CD14-positive monocyte (primary cell): ENCODE measurements around the gene MANSC4. TPM values are rescaled to one million over a fixed set of nuclear protein-coding genes. Genes with fewer than 3 reads are reported as not detected.
A peak's percentile ranks its signal among the peaks of the same experiment; 100 is the strongest.

ENCODE experiments used
- DNase-seq, 3 donors: peaks; one replicate each; pipeline ENCODE4 v3.0.0-alpha.2; 2011 to 2022
- H2AFZ ChIP-seq: 2 replicates; pipeline ENCODE4 v1.6.0; 2012; ENCODE audit warnings: mild to moderate bottlenecking, low read depth, low read length, inconsistent platforms; ENCODE audit not compliant: insufficient read depth, poor library complexity, severe bottlenecking
- H3K27ac ChIP-seq, 2 donors: 1 replicate in 1 of 2; 2 replicates in 1 of 2; pipeline ENCODE4 v1.5.1; 2012 to 2013; ENCODE audit warnings: low read length in 2 of 2, control low read depth in 1 of 2, inconsistent platforms in 1 of 2, low read depth in 1 of 2, mild to moderate bottlenecking in 1 of 2
- H3K27me3 ChIP-seq, 2 donors: one replicate each; pipeline versions ENCODE4 v1.6.0 to v1.6.1; 2011 to 2013; ENCODE audit warnings: low read length in 2 of 2; ENCODE audit not compliant: control insufficient read depth in 2 of 2, insufficient read depth in 2 of 2
- H3K36me3 ChIP-seq, 2 donors: replicated peaks in 1 of 2; 1 replicate in 1 of 2; 2 replicates in 1 of 2; pipeline versions ENCODE4 v1.5.1 to v1.6.1; 2012 to 2013; ENCODE audit warnings: low read length in 2 of 2, control low read depth in 1 of 2, inconsistent platforms in 1 of 2, mild to moderate bottlenecking in 1 of 2; ENCODE audit not compliant: insufficient read depth in 2 of 2, control insufficient read depth in 1 of 2
- H3K4me1 ChIP-seq, 2 donors: 1 replicate in 1 of 2; 2 replicates in 1 of 2; pipeline versions ENCODE4 v1.5.1 to v1.6.1; 2012 to 2013; ENCODE audit warnings: low read length in 2 of 2, control low read depth in 1 of 2, inconsistent platforms in 1 of 2, mild to moderate bottlenecking in 1 of 2, moderate library complexity in 1 of 2; ENCODE audit not compliant: insufficient read depth in 2 of 2, control insufficient read depth in 1 of 2
- H3K4me2 ChIP-seq: replicated peaks from 2 replicates; pipeline ENCODE3; 2012; ENCODE audit warnings: low read length, moderate library complexity, mild to moderate bottlenecking; ENCODE audit not compliant: poor library complexity, severe bottlenecking; ENCODE audit errors: extremely low read depth
- H3K4me3 ChIP-seq, 3 experiments: fragments of 200-600 bp in 1 of 3; sonication (generic) in 1 of 3; replicated peaks in 1 of 3; 1 replicate in 2 of 3; 2 replicates in 1 of 3; pipeline ENCODE4 v1.5.1; 2011 to 2013; ENCODE audit warnings: low read length in 3 of 3, mild to moderate bottlenecking in 3 of 3, control low read depth in 2 of 3, low read depth in 2 of 3, inconsistent platforms in 1 of 3, moderate library complexity in 1 of 3
- H3K79me2 ChIP-seq: 2 replicates; pipeline ENCODE4 v1.6.0; 2012; ENCODE audit warnings: mild to moderate bottlenecking, control low read depth, inconsistent platforms, low read length, moderate library complexity; ENCODE audit not compliant: insufficient read depth
- H3K9ac ChIP-seq: 2 replicates; pipeline ENCODE4 v1.6.0; 2017; ENCODE audit warnings: low read length, mild to moderate bottlenecking; ENCODE audit not compliant: insufficient read depth, poor library complexity, severe bottlenecking
- H3K9me3 ChIP-seq, 2 donors: replicated peaks in 1 of 2; 1 replicate in 1 of 2; 2 replicates in 1 of 2; pipeline versions ENCODE4 v1.5.1 to v1.6.1; 2012 to 2013; ENCODE audit warnings: low read length in 2 of 2, control low read depth in 1 of 2; ENCODE audit not compliant: control insufficient read depth in 1 of 2, insufficient read depth in 1 of 2
- H4K20me1 ChIP-seq: 2 replicates; pipeline ENCODE4 v1.6.0; 2012; ENCODE audit warnings: mild to moderate bottlenecking, low read length, control low read depth, moderate library complexity; ENCODE audit not compliant: insufficient read depth
- H3K27ac Mint-ChIP-seq, 7 donors: one replicate each; pipeline ENCODE4 v1.8.0; 2020; ENCODE audit warnings: mild to moderate bottlenecking in 7 of 7, mixed read lengths in 7 of 7, moderate library complexity in 6 of 7, inconsistent platforms in 2 of 7
- H3K27me3 Mint-ChIP-seq, 3 donors: one replicate each; pipeline ENCODE4 v1.8.0; 2021 to 2022; ENCODE audit warnings: low read depth in 3 of 3, mild to moderate bottlenecking in 3 of 3, mixed read lengths in 3 of 3, moderate library complexity in 3 of 3, inconsistent platforms in 1 of 3
- H3K36me3 Mint-ChIP-seq, 2 donors: one replicate each; pipeline ENCODE4 v1.8.0; 2020; ENCODE audit warnings: mixed read lengths in 2 of 2, inconsistent platforms in 1 of 2, mild to moderate bottlenecking in 1 of 2
- H3K4me1 Mint-ChIP-seq: one replicate; pipeline ENCODE4 v1.8.0; 2020; ENCODE audit warnings: mild to moderate bottlenecking, mixed read lengths
- H3K4me3 Mint-ChIP-seq, 2 donors: one replicate each; pipeline ENCODE4 v1.8.0; 2020; ENCODE audit warnings: mild to moderate bottlenecking in 2 of 2, mixed read lengths in 2 of 2, moderate library complexity in 1 of 2
- H3K9me3 Mint-ChIP-seq, 7 donors: one replicate each; pipeline ENCODE4 v1.8.0; 2020 to 2022; ENCODE audit warnings: mixed read lengths in 7 of 7, mild to moderate bottlenecking in 6 of 7, moderate library complexity in 6 of 7, inconsistent platforms in 2 of 7
- WGBS: methylation state at CpG from one replicate; pipeline ENCODE4 v1.1.5; 2013; ENCODE audit warnings: missing lambda C conversion rate; ENCODE audit not compliant: insufficient coverage; 5-methylcytosine and 5-hydroxymethylcytosine counted together
- intact Hi-C, 2 donors: fragments of 100-400 bp; cut with micrococcal nuclease; formaldehyde crosslinking; loops; one replicate each; pipeline versions ENCODE4 v1.15.0 to v1.15.1; 2023
- polyA plus RNA-seq, 3 donors: library from polyadenylated mRNA; depleted of rRNA in 1 of 3; unstranded in 2 of 3; stranded (reverse) in 1 of 3; fragments of 300-500 nt in 2 of 3; fragments of >200 nt in 1 of 3; fragmentation: Illumina TruSeq in 2 of 3; gene quantifications; 1 replicate in 2 of 3; 2 replicates in 1 of 3; pipeline ENCODE4 v1.2.3, GENCODE V29; 2012 to 2021
- TF ChIP-seq, protein P1 (sequence below): fragments of 200-600 bp; IDR thresholded peaks from one replicate; pipeline ENCODE4 v1.8.0; 2022; ENCODE audit warnings: antibody characterized with exemption, mild to moderate bottlenecking

MANSC4 gene
- polyA plus RNA-seq, 3 donors, result not detected

DNA sequence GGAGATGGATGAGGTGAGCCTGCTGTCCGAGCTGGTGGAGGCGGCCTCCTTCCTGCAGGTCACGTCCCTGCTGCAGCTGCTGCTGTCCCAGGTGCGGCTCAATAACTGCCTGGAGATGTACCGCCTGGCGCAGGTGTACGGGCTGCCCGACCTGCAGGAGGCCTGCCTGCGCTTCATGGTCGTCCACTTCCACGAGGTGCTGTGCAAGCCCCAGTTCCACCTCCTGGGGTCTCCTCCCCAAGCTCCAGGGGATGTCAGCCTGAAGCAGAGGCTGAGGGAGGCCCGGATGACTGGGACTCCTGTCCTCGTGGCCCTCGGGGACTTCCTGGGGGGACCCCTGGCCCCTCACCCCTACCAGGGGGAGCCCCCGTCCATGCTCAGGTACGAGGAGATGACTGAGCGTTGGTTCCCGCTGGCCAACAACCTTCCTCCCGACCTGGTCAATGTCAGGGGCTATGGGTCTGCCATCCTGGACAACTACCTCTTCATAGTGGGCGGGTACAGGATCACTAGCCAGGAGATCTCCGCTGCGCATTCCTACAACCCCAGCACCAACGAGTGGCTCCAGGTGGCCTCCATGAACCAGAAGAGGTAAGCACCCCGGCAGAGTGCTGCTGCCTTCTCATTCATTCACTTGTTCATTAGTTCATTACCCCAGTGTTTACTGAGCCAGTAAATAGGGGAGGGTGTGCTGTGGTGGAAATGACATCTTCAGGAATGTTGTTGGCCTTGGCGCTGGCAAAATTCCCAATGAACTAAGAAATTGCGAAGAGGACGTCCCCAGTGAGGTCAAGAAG is 774 bp upstream of the MANSC4 start:
- H3K4me1 Mint-ChIP-seq, result peaks cover 37% of the 10 kb centered on the region
- H3K27me3 ChIP-seq, result no peaks in the 10 kb centered on the region
- DNase-seq, result no peak
- intact Hi-C loops, result no loop called here
- peak overlapping the region; percentile 54 to 77 (median 65) for H3K4me3 ChIP-seq
- peak overlapping the region; percentile 77 to 84 for H3K4me3 Mint-ChIP-seq
- H3K36me3 Mint-ChIP-seq, result peaks cover 5 to 7% of the 10 kb centered on the region in 2 donors
- H3K79me2 ChIP-seq, result peaks cover 40% of the 10 kb centered on the region
- TF ChIP-seq, protein P1, sequence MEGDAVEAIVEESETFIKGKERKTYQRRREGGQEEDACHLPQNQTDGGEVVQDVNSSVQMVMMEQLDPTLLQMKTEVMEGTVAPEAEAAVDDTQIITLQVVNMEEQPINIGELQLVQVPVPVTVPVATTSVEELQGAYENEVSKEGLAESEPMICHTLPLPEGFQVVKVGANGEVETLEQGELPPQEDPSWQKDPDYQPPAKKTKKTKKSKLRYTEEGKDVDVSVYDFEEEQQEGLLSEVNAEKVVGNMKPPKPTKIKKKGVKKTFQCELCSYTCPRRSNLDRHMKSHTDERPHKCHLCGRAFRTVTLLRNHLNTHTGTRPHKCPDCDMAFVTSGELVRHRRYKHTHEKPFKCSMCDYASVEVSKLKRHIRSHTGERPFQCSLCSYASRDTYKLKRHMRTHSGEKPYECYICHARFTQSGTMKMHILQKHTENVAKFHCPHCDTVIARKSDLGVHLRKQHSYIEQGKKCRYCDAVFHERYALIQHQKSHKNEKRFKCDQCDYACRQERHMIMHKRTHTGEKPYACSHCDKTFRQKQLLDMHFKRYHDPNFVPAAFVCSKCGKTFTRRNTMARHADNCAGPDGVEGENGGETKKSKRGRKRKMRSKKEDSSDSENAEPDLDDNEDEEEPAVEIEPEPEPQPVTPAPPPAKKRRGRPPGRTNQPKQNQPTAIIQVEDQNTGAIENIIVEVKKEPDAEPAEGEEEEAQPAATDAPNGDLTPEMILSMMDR, result no peak
- peaks cover 3 to 4% (median 4%) of the 10 kb centered on the region in 3 donors for H3K27me3 Mint-ChIP-seq
- peak overlapping the region in 2 of 7 donors; percentile 54 to 68 for H3K27ac Mint-ChIP-seq
- WGBS, result 23% methylated on average over 21 of the region's 27 CpGs
- peak overlapping the region in 1 of 2 donors; percentile 60 for H3K27ac ChIP-seq
- H3K4me1 ChIP-seq, result peaks cover 20% of the 10 kb centered on the region in 2 donors
- peak overlapping the region; percentile 97 for H2AFZ ChIP-seq
- no peaks in the 10 kb centered on the region for H3K9me3 ChIP-seq
- H4K20me1 ChIP-seq, result no peaks in the 10 kb centered on the region
- peak overlapping the region; percentile 88 for H3K4me2 ChIP-seq
- H3K36me3 ChIP-seq, result no peaks in the 10 kb centered on the region
- peaks cover 0 to 2% (median 0%) of the 10 kb centered on the region in 7 donors for H3K9me3 Mint-ChIP-seq
- H3K9ac ChIP-seq, result peak overlapping the region; percentile 75

DNA sequence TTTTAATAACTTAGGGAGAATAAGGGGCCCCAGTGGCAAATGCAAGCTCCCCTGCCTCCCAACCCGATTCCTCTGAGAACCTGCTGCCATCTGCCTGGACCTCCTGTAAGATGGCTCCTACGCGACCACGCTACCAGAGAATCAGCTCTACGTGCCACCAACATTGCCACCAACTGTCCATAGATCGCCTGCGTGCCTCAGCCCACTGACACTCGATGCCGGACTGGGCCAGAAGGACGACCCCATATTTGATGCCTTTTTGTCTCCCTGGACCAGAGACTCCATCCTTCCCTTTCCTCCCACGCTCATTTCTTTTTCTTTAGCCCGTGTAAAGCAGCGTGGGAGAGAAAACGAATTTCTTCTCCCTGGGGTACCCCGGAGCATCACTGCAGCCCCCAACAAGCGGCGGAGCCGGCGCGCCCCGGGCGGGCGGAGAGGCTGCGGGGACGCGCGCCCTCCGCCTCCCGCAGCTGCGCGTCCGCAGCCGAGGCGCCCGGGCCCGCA is 568 bp downstream of the MANSC4 start:
- intact Hi-C loops, result no loop called here
- Histone ChIP-seq H3K9me3 (no peaks in the 10 kb centered on the region), H3K4me1 (peaks cover 15 to 19% of the 10 kb centered on the region in 2 donors), H3K4me3 (peak overlapping the region; percentile 41 to 77 (median 54)), H2AFZ (peak overlapping the region; percentile 97), H3K4me2 (peak overlapping the region; percentile 88), H3K36me3 (no peaks in the 10 kb centered on the region), H3K27me3 (no peaks in the 10 kb centered on the region), H3K27ac (no peak overlapping the region), H4K20me1 (no peaks in the 10 kb centered on the region), H3K9ac (peak overlapping the region; percentile 75), H3K79me2 (peaks cover 32% of the 10 kb centered on the region)
- H3K27ac Mint-ChIP-seq, result peak overlapping the region in 3 of 7 donors; percentile 28 to 50 (median 43)
- H3K27me3 Mint-ChIP-seq, result peaks cover 4% of the 10 kb centered on the region in 3 donors
- TF ChIP-seq, protein P1, result no peak
- WGBS, result 3% methylated on average over 34 of the region's 36 CpGs
- peaks cover 5 to 7% of the 10 kb centered on the region in 2 donors for H3K36me3 Mint-ChIP-seq
- H3K4me1 Mint-ChIP-seq, result peaks cover 31% of the 10 kb centered on the region
- peak overlapping the region; percentile 85 to 92 for H3K4me3 Mint-ChIP-seq
- DNase-seq, result no peak
- H3K9me3 Mint-ChIP-seq, result peaks cover 0 to 2% (median 0%) of the 10 kb centered on the region in 7 donors
